ENCODE measurements around the gene MTHFSD.

Gene MTHFSD

DNA sequence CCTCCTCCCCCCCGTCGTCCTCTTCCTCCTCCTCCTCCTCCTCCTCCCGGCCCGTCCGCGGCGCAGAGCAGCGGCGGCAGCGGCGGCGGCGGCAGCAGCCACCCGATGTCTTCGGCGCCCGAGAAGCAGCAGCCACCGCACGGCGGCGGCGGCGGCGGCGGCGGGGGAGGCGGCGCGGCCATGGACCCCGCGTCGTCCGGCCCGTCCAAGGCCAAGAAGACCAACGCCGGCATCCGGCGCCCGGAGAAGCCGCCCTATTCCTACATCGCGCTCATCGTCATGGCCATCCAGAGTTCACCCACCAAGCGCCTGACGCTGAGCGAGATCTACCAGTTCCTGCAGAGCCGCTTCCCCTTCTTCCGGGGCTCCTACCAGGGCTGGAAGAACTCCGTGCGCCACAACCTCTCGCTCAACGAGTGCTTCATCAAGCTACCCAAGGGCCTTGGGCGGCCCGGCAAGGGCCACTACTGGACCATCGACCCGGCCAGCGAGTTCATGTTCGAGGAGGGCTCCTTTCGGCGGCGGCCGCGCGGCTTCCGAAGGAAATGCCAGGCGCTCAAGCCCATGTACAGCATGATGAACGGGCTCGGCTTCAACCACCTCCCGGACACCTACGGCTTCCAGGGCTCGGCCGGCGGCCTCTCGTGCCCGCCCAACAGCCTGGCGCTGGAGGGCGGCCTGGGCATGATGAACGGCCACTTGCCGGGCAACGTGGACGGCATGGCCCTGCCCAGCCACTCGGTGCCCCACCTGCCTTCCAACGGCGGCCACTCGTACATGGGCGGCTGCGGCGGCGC lies 44.4 kb downstream of the MTHFSD start, which contains the start of gene FOXF1:
TSS of gene FOXF1 (plus strand) at position 63 of the 797 bp plus-strand sequence. CDS start at position 106, 43 bp downstream.
- DNase-seq, result no peak

DNA sequence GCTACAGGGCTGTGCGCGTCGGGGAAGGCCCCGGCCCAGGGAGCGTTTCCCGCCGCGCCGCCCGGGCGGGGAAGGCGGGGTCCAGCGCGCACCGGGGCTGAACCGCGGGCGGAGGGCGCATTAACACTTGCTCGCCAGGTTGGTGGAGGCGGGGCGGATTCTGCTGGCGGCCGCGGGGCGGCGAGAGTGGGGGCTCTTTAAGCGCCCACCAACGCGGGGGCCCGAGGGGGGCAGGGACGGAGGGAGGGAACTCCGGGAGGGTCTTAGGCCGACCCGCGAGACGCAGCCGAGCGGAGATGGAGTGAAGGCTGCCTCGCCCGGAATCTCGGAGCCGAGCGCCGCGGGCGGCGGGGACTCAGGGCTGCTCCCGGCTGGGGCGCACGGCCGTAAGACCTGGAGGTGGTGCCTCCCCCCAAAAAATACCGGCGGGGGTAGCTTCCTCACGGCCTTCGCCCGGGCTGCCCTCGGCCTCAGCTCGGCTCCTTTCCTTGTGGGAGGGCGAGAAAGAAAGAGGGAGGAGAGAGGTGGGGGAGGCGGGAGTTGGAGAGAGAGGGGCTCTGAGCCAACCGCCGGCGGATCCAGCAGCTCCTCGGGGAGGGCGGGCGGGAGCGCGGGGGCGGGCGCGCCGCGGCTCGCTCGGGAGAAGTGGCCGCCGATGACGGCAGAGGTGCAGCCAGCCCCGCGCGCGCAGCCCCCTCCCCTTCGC lies 45.1 kb downstream of the MTHFSD start:
- no peak for DNase-seq

DNA sequence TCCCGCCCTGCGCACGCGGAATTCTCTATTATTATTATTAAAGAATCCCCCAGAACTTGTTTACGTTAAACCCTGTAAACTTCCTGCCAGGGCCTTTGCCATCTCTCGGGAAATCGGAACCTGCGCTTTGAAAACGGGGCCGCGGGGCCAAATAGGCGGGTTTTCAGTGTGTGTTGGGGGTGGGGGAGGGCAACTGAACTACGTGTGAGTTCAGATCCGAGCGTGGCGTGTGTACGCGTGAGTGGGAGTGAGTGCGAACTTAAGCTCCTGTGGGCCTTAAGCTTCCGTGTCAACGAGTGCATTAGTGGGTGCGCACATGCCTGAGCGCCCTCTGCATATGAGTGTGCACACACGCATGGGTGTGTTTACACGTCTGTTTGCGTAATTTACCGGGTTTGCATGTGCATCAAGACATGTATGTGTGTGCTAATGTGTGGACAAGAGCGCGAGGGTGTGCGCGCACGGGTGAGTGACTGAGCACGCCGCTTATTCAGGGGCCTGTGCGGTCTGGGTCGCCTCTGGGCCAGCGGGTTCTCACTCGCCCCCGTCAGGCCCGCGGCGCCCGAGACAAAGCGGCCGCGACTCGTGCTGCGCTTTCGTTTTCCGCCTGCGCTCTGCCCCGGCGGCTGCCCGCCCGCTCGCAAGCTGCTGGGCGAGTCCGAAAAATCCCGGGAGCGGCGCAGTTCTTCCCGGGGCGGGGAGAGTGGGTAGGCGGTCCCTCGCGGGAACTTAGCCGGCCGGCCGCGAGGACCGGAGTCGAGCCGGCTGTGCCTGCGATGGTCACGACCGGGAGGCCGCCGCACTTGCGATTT lies 45.9 kb downstream of the MTHFSD start:
- DNase-seq, result no peak

DNA sequence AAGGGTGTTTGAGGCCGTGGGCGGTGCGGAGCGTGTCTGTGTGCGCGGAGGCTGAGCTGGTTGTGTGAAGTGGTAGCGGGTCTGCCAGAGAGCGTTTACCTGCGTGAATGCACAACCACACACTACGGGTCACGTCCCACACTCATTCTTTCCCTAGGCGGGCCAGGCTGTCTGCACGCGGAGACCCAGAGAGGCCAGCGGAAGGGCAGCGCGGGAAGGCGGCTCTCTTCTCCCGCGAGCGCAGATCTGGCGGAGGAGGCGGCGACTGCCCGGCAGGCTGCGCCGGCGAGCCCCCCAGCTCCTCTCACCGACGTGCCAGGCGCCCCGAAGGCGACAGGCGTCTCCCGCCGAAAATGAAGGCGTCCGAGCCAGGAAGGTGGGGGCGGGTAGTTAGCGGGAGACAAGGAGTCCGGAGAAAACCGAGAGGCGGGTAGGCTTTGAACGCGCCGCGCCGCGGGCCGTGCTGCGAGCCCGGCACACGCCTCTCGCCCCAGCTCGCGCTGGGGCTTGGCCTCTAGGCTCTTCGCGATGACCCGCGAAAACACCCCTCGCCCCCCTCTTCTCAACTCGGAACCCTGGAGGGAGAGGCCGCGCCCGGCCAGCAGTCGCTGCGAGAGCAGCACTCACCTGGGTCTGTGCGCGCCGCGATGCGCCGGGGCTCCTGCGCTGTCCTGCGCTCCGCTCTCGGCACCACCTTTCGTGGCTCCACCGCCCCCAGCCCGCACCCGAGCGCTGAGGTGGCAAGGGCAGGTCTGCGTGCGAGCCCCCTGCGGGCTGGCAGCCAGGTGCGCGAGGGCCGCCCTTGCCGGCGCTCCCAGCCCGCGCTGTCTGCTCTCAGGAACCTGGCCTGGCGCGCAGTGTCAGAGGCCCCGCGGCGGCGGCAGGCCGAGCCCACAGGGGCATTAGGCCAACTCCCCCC lies 46.7 kb downstream of the MTHFSD start:
- DNase-seq, result no peak

DNA sequence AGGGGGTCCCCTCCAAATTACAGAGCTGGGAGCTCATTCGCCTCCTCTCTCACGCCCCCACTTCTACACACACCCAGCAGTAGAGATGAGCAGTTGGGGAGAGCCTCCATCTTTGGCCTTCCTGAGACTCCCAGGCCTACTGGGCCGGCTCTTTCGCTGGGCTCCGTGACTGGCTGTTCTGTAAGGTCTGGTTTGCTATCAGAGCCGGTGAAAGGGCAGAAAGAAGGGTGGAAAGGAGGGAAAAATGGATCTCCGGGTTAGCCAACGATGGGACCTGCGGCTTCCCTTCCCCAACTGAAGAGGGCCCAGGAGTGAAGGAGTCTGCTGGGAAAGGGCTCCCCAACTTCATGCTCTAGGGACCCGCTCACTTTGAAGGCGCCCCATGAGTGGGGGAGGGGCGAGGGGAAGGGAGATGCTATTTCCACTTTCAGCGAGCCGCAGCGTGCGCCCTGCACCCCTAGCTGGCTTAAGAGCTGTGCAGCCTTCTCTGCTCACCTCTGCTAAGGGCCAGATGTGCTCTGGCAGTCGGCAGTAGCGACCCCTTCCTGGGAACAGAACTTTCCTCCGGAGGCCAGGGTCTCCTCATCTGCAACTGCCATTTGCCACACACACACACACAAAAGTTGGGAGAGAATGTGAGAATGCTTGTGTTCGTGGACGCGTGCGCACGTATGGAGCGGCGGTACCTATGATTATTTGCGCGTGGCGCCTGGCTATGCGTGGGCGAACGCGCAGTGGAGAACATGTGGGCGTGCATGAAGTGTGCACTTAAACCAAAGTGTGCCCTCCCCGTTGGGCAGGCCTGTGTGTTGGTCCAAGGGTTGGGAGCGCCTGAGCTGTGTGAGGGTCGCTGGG lies 47.6 kb downstream of the MTHFSD start:
- DNase-seq, result no peak

DNA sequence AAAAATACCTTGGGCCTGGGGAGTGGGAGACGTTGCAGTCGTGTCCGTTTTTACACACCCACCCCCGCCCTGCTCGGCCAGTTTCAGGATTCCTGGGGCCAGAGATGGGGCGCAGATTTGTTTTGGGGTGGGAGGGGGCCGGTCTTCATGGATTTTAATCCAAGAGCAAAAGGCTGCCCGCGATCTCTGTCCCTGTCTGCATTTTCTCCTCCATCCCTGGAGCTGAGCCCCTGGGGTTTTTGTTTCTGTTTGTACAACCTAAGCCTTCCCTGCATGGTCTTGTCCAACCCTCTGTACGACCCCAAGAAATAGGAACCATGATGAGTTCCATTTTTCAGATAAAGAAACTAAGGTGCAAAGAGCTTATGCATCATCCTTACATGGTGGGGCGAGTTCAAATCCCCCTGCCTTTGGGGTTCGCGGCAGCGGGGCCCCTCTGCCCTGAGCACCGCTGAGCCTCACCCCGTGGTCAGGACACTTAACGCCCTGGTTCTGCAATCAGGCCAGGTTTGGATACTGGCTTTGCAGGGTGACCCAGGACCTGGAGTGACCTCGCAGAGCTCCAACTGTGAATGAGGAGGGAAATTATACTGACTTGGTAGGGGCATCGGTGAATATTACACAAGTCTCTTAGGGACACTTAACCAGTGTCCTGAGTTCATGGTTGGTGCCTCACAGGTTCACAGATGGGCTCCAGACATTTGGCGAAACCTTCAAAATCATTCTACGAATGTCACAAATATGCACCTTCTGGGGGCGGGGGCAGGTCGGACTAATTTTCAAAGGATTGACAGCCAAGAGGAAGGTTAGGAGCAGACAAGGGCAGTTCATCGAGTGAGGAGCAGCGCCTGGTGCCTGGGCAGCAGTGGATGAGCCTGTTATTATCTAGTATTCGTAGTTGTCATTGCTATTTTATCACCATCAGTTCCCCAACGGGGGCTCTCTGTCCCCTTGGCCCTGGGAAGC lies 48.9 kb downstream of the MTHFSD start:
- DNase-seq, result no peak

DNA sequence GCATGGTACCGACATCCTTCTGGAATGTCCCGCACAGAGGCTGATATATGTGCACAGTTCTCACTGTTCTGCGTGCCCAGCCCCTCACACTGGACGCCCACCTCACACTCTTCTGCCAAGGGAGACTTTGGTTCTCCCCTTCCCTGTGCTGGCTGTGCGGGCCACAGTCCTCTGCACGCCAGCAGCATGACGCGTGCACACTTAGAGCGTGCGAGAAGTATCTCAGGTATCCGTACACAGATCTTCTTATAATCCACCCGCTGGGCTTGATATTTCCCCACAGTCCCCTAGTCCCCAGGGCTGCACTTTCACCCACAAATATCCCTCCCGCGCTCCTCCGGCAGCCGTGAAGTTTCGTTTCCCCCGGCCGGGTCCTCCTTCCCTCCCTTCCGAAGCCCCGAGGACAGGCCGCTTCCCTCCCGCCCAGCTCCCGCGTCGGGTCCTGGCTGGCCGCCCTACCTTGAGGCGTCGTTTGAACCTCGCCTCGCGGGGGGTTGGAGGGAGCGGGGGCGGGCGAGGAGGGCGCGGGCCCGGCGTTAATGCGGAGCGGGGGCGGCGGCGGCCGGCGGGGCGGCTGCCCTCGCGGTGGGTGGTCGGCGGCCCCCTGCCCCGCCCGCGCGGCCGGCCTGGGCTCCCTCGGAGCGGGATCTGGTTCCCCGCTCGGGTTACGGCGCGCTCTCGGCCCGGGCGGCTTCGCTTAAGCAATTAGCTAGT lies 49.7 kb downstream of the MTHFSD start:
- DNase-seq, result no peak

DNA sequence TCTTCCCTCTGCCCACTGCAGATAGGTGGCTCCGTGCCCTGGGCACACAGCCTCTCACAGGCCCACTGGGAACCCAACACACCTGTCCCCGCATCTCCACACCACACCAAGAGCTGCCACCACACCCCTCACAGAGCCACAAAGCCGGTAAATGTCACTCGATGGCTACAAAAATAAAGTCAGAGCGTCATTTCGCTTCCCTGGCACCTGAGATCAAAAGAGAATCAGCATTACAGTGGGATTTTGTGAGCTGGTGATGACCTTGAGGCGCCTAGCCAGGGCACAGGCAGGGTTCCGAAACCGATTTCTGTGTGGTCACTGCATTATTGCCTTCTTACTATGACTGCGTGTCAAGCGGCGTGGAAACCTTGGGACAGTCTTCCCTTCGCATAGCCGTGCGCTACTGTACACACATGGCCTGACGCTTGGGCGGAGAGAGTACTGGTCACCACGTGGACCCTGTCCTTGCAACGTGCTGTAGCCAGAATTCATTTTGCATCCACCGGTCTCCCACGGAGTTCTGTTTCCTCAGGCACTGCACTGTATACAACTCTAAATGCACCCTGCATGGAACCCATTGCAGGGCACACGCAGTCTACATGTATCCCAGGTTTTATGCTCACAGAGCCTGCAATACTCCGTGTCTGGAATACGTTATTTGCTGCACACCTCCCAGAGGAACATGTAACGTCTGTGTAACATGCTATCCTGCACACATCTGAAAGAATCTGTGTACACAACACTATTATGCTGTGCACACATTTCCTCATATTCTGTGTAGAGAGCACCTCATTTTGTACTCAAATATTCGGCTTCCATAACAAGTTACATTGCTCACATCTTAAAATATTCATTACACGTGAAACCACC lies 50.5 kb downstream of the MTHFSD start:
- DNase-seq, result no peak

DNA sequence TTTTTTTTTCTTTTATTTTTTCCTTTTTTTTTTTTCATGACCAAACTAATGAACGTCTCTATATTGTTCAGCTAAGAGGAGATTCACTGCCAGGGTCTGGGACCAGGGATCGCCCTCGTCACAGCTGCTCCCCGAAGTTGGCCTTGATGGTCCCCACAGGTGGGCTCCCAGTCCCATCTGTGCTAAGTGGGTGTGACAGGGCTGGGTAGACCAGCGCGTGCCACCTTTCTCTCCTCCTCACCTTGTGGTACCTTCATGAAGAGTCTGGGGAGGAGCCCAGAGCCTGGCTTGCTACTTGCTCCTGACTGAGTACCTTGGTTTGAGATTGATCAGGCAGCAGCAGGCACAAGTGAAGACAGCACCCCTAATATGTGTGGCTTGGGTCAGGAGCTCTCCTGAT lies 51.2 kb downstream of the MTHFSD start:
- no peak for DNase-seq

DNA sequence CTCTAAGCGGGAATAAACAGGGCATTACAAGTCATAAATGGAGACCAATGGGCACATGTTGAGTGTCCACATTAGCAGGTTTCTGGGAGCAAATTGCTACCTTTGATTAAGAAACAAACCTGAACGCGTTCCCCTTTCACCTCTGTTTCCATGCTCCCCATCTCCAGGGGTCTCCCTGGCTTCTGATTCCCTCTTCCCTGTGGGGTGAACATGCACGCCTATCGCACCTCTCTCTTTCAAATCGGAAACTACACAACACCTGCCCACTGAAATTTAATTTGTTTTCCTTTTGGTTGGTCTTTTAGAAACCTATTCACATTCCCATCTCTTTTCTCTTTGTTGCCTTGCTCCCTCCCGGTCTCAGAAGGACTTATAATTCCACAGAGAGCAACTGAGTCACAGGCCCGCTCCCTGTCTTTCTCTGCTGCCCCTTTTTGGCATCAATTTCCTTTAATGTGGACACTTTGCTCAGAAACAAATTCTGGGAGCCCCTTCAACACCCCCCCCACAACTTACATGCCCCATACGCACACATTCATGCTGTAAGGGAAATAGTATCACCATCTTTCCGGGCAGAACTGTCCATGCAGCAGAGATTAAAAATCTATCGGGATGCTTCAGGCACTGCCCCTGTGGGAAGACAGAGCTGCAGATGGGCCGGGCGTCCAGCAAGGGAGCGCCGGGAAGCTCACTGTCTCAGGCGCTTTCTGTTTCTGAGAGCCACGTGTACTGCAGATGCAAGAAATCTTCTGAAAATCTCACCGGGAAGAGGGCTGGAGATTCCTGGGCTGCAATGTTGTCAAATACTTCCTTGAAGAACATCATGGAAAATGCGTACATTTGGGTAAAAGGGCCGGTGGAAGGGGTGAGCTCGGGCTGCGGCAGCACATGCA lies 51.9 kb downstream of the MTHFSD start:
- DNase-seq, result no peak

DNA sequence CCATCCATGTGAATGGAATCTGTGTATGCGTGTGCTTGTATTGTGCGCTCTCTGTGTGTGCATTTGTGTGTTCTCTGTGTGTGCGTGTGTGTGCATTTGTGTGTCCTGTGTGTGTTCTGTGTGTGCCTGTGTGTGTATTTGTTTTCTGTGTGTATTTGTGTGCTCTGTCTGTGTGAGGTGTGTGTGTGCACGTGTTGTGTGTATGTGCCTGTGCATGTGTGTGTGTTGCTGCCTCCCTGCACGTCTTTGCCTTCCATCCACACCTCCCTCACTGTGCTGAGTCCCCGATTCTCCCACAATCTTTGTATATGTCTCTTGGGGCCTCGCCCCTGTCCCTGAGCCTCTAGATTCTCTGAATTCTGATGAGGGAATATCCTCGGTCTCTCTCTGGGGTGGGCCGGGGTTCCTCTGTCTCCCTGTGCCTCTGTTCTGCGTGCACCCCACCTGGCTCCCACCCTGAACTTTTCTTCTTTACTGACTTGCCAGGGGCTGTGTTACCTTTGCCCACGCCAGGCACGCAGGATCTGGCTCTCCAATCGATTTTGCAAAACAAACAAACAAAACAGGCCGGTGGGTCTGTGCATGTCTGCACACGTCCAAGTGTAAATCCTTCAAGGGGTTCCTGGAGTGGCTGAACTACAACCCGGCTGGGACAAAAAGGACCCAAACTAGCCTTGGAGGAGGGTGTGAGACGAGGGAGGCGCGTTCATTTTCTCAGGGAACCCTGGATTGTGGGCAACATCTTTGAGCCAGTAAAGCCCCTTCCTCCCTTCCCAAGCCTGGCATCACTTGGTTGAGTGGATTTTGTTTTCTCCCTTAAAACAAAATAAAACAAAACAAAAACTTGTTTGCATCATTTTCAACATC lies 52.8 kb downstream of the MTHFSD start:
- DNase-seq, result no peak

DNA sequence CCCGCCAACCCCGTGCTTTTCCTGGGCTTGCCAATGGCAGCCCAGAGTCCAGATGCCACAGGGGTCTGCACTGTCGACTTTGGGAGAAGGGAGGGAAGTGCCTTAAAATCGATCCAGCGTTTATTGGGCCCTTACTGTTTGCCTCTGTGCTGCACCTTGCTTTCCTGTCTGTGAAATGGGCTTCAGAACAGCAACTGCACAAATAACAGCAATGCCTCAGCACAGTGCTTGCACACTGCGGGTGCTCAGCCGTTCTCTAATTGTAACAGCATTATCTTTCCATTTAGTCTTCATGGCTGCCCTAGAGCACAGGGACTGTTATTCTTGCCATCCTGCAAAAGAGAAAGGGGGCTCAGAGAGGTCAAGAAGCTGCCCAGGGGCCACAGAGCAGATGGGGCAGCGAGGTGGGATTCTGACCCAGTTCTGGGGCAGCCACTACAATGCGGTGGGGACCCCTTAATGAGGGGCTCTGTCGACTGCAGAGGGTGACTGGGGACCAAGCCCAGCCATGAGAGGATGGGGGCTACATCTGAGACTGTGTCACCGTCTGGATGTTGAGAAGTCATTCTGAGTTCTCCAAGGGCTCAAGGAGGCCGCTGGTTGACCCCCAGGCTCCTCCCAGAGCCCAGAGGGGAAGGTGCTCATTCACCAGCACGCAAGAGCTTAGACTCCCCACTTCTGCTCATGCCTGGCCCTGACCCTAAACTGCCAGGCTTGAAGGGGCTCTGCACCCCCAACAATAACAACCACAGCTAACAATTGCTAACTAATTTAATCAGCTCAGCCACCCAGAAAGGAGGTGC lies 54.1 kb downstream of the MTHFSD start:
- DNase-seq, result no peak

DNA sequence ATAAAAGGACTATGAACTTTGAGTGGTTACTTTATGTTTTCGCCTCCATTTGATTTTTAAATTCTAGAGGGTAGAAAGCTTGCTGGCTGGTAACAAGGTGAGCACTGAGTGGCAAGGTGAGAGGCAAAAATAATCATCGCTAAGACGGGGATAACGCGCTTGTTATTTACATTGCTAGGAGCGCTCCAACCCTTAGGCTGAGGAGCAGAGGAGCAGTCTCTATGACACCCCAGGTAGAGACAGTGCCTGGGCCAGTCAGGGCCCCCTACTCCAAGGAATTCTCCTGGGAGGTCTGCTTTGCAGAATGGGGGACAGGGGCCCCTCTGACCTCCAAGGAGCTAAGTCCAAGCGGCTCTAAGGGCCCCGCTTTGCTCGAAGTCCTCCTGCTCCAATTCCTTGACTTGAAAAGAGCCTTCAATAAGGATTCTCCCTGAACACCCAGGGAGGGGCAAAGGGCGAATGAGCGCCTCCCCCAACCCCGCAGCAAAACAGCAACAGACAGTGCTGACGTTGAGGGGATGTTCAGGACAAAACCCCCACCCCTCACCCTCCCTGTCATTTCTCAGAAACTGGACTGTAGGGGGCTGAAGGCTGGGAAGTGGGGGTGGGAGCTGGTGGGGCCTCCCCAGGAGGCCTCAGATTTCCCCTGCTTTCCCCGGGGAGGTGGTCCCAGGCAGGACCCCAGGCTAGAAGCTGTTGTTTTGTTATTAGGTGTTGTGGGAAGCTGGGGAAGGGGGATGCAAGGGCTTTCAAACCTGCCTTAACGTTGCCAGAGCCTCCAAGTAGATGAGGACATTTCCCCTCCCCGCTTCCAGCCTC lies 54.9 kb downstream of the MTHFSD start:
- DNase-seq, result no peak

DNA sequence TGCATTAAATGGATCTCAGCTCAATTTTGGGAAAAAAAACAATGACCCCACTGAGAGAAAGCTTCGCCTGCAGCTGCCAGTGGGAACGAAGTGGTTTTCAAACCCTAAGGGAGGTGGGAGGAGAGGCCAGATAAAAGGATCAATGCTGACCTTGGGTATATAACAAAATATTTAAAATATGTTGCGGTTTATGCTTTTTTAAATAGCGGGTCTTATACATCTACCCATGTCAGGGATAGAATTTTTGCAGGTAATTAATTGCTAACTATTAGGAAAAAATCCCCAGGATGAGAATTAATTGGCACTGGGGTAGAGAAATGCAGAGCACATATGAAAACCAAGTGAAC lies 55.6 kb downstream of the MTHFSD start:
- no peak for DNase-seq

Data from NCI-H1694 treated with DMSO at 0.1 percent for 48 hours (cell line).